Measurements from ENCODE around the gene FSTL4. TPM values are rescaled to one million over a fixed set of nuclear protein-coding genes. Genes with fewer than 3 reads are reported as not detected.

Gene FSTL4
- total RNA-seq, 1 donor from 2014 or later = not detected

DNA sequence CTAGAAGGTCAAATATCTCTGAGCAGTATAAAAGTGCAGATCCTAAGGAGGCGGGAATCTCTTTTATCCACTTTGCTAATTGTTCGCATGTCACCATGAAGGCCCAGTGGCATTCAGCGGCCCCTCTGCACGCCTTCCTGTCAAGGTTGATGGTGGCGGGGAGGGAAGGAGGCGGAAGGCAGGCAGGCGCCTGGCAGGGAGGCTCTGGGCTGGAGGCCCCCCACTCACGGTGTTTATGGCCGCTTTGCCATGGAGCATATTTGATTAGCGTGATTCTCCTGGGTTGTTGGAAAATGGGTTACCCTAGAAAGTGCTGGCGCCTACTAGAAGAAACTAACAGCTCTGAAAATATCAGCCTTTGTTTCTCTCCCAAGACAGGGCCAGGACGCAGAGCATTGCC lies 209.6 kb downstream of the FSTL4 start:
- Histone ChIP-seq H3K27ac (replicated peaks) (no peak overlapping the region), H3K36me3 (no peaks in the 10 kb centered on the region), H3K4me1 (peaks cover 6% of the 10 kb centered on the region), H3K9me3 (replicated peaks) (no peaks in the 10 kb centered on the region), H3K27me3 (ENCODE audit: low read depth) (peaks cover 24% of the 10 kb centered on the region), H3K4me3 (no peak overlapping the region)
- TF ChIP-seq CTCF (IDR thresholded peaks at IDR 0.05; ENCODE audit: borderline replicate concordance) = no peak
- no peak for DNase-seq
- intact Hi-C loops (cut with micrococcal nuclease) = no loop called here

GRCh38 chr5:133401731-133402347 lies 210.5 kb downstream of the FSTL4 start:
- intact Hi-C loops (cut with micrococcal nuclease) = no loop called here
- Histone ChIP-seq H3K9me3 (replicated peaks) (no peaks in the 10 kb centered on the region), H3K4me1 (peaks cover 6% of the 10 kb centered on the region), H3K36me3 (no peaks in the 10 kb centered on the region), H3K4me3 (no peak overlapping the region), H3K27ac (replicated peaks) (no peak overlapping the region), H3K27me3 (ENCODE audit: low read depth) (peaks cover 21% of the 10 kb centered on the region)
- no peak for DNase-seq
- TF ChIP-seq CTCF (IDR thresholded peaks at IDR 0.05; ENCODE audit: borderline replicate concordance) = no peak

- Histone ChIP-seq H3K27me3 (ENCODE audit: low read depth) (peaks cover 21% of the 10 kb centered on the region), H3K36me3 (no peaks in the 10 kb centered on the region), H3K9me3 (replicated peaks) (no peaks in the 10 kb centered on the region), H3K4me3 (no peak overlapping the region), H3K27ac (replicated peaks) (no peak overlapping the region), H3K4me1 (peaks cover 6% of the 10 kb centered on the region)
- intact Hi-C loops (cut with micrococcal nuclease) = no loop called here
- DNase-seq = no peak
- TF ChIP-seq CTCF (IDR thresholded peaks at IDR 0.05; ENCODE audit: borderline replicate concordance) = no peak
Observed at GRCh38 chr5:133400831-133401351, 211.4 kb downstream of the FSTL4 start.

DNA sequence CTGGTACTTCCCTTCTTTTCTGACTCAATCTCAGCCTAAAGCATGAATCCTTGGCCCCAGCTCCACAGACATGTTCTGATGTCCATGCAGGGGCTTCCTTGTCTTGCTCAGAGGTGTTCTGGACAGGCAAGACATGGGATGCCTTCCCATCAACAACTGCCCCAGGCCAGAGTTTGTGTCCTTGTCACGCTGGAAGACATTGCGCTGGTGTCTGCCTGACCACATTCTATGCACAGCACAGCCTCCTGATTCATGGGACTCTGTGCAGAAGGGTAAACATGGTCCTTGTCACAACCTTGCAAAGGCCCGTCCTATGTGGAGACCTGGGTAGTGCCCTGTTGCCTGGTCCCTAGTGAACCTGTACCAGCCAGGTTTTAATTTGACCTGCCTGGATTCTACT lies 212.2 kb downstream of the FSTL4 start:
- H3K27me3 ChIP-seq (ENCODE audit: low read depth) = peaks cover 21% of the 10 kb centered on the region
- H3K36me3 ChIP-seq = no peaks in the 10 kb centered on the region
- TF ChIP-seq CTCF (IDR thresholded peaks at IDR 0.05; ENCODE audit: borderline replicate concordance) = no peak
- H3K27ac ChIP-seq (replicated peaks) = no peak overlapping the region
- H3K4me1 ChIP-seq = peaks cover 6% of the 10 kb centered on the region
- H3K4me3 ChIP-seq = no peak overlapping the region
- intact Hi-C loops (cut with micrococcal nuclease) = no loop called here
- no peaks in the 10 kb centered on the region for H3K9me3 ChIP-seq (replicated peaks)
- DNase-seq = no peak

- no peak for DNase-seq
- TF ChIP-seq CTCF (IDR thresholded peaks at IDR 0.05; ENCODE audit: borderline replicate concordance) = no peak
- no peaks in the 10 kb centered on the region for H3K9me3 ChIP-seq (replicated peaks)
- H3K27me3 ChIP-seq (ENCODE audit: low read depth) = peaks cover 21% of the 10 kb centered on the region
- H3K4me1 ChIP-seq = peaks cover 6% of the 10 kb centered on the region
- intact Hi-C loops (cut with micrococcal nuclease) = no loop called here
- H3K4me3 ChIP-seq = no peak overlapping the region
- no peaks in the 10 kb centered on the region for H3K36me3 ChIP-seq
- no peak overlapping the region for H3K27ac ChIP-seq (replicated peaks)
Observed at GRCh38 chr5:133399247-133399891, 213.0 kb downstream of the FSTL4 start.
